BE2C (cell line): ENCODE measurements around the gene OPCML.

Experiments
- DNase-seq: peaks from one replicate; pipeline ENCODE4 v3.0.0-alpha.2; 2020
- H3K27me3 ChIP-seq: fragments of 250-450 bp; sonication (Bioruptor Pico); 2 replicates; pipeline ENCODE4 v1.5.1; 2020; ENCODE audit warnings: mild to moderate bottlenecking
- H3K36me3 ChIP-seq: fragments of 250-450 bp; sonication (Bioruptor Pico); 2 replicates; pipeline ENCODE4 v1.5.1; 2020; ENCODE audit warnings: mild to moderate bottlenecking
- H3K4me1 ChIP-seq: fragments of 250-450 bp; sonication (Bioruptor Pico); 2 replicates; pipeline ENCODE4 v1.5.1; 2020
- H3K4me3 ChIP-seq: 2 replicates; pipeline ENCODE4 v1.5.1; 2011; ENCODE audit warnings: low read depth, low read length
- H3K9me3 ChIP-seq: fragments of 250-450 bp; sonication (Bioruptor Pico); 2 replicates; pipeline ENCODE4 v1.5.1; 2020
- TF ChIP-seq, protein P1 (sequence below): IDR thresholded peaks from 2 replicates; pipeline ENCODE4 v1.5.1; 2012; ENCODE audit warnings: mild to moderate bottlenecking, low read depth, low read length

Gene OPCML

DNA sequence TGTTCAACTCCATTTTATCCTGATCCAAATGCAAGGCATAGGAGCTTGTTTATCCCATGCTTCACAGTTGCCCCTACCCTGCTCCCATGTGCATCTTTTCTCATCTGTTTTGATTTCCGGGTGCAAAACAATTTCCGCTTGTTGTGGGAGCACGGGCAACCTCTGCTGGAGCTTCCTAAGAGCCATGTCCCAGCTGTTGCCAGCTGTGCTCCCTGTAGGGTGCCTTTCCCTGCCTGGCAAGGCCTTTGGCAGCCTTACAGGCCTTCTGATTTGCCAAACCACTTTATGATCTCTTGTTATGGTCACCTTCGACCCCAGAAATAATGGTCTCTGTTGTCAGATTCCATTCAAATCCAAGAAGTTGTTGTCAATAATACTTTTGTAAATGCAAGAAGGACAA is 1038.5 kb downstream of the OPCML start:
- H3K4me1 ChIP-seq, result no peaks in the 10 kb centered on the region
- H3K27me3 ChIP-seq, result no peaks in the 10 kb centered on the region
- no peak overlapping the region for H3K4me3 ChIP-seq
- no peak for DNase-seq
- TF ChIP-seq, protein P1, sequence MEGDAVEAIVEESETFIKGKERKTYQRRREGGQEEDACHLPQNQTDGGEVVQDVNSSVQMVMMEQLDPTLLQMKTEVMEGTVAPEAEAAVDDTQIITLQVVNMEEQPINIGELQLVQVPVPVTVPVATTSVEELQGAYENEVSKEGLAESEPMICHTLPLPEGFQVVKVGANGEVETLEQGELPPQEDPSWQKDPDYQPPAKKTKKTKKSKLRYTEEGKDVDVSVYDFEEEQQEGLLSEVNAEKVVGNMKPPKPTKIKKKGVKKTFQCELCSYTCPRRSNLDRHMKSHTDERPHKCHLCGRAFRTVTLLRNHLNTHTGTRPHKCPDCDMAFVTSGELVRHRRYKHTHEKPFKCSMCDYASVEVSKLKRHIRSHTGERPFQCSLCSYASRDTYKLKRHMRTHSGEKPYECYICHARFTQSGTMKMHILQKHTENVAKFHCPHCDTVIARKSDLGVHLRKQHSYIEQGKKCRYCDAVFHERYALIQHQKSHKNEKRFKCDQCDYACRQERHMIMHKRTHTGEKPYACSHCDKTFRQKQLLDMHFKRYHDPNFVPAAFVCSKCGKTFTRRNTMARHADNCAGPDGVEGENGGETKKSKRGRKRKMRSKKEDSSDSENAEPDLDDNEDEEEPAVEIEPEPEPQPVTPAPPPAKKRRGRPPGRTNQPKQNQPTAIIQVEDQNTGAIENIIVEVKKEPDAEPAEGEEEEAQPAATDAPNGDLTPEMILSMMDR, result no peak
- H3K36me3 ChIP-seq, result no peaks in the 10 kb centered on the region
- H3K9me3 ChIP-seq, result peaks cover 3% of the 10 kb centered on the region; the same call in 1 of the 2 replicates

GRCh38 chr11:132490978-132491377 is 1041.3 kb downstream of the OPCML start:
- H3K9me3 ChIP-seq, result no peaks in the 10 kb centered on the region; the same call in 1 of the 2 replicates
- TF ChIP-seq, protein P1, result no peak
- H3K4me3 ChIP-seq, result no peak overlapping the region
- H3K4me1 ChIP-seq, result no peaks in the 10 kb centered on the region
- H3K36me3 ChIP-seq, result no peaks in the 10 kb centered on the region
- no peak for DNase-seq
- no peaks in the 10 kb centered on the region for H3K27me3 ChIP-seq

DNA sequence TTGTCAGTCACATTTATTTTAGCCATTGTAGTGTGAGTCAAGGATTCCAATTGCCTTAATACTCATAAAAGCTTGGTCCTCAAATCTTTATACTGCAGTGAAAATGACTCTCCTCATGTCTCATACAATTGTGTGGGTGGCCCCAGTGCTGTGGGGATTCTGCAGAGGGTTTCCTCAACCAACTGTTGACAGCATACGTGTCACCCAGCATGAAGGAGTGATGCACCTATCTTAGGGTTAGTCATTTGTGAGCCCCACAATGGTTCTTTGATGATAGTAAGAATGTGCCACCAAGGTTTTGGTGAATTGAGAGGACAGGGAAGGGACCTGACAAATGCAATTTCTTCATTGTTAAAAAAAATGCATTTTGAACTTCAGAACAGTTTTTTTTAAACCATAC is 1046.2 kb downstream of the OPCML start:
- TF ChIP-seq, protein P1, result no peak
- Histone ChIP-seq H3K4me1 (no peaks in the 10 kb centered on the region), H3K9me3 (no peaks in the 10 kb centered on the region; the same call in 1 of the 2 replicates), H3K27me3 (no peaks in the 10 kb centered on the region), H3K36me3 (no peaks in the 10 kb centered on the region), H3K4me3 (no peak overlapping the region)
- no peak for DNase-seq

- Histone ChIP-seq H3K4me1 (no peaks in the 10 kb centered on the region), H3K9me3 (no peaks in the 10 kb centered on the region; the same call in 1 of the 2 replicates), H3K36me3 (no peaks in the 10 kb centered on the region), H3K27me3 (no peaks in the 10 kb centered on the region), H3K4me3 (no peak overlapping the region)
- no peak for DNase-seq
- TF ChIP-seq, protein P1, result no peak
These were observed 1057.3 kb downstream of the OPCML start for GRCh38 chr11:132475026-132475425.

GRCh38 chr11:132472411-132473172 is 1059.7 kb downstream of the OPCML start:
- H3K9me3 ChIP-seq, result no peaks in the 10 kb centered on the region; the same call in 1 of the 2 replicates
- H3K4me1 ChIP-seq, result no peaks in the 10 kb centered on the region
- no peak overlapping the region for H3K4me3 ChIP-seq
- no peaks in the 10 kb centered on the region for H3K27me3 ChIP-seq
- no peaks in the 10 kb centered on the region for H3K36me3 ChIP-seq
- no peak for DNase-seq
- TF ChIP-seq, protein P1, result no peak

GRCh38 chr11:132471466-132471865 is 1060.8 kb downstream of the OPCML start:
- no peak for DNase-seq
- H3K4me3 ChIP-seq, result no peak overlapping the region
- H3K4me1 ChIP-seq, result no peaks in the 10 kb centered on the region
- no peaks in the 10 kb centered on the region; the same call in 1 of the 2 replicates for H3K9me3 ChIP-seq
- H3K36me3 ChIP-seq, result no peaks in the 10 kb centered on the region
- H3K27me3 ChIP-seq, result no peaks in the 10 kb centered on the region
- TF ChIP-seq, protein P1, result no peak
